Spinal cord (tissue), 10 donors: ENCODE measurements around the gene MIEF1. TPM values are rescaled to one million over a fixed set of nuclear protein-coding genes. Genes with fewer than 3 reads are reported as not detected.

Source experiments
- DNase-seq, 6 donors: peaks; one replicate each; pipeline versions ENCODE4 v3.0.0 to v3.0.0-alpha.2; 2013 to 2015; ENCODE audit warnings: low spot score in 6 of 6, low read depth in 4 of 6
- H3K27ac ChIP-seq: one replicate; pipeline ENCODE4 v1.5.1; 2013; ENCODE audit warnings: low read depth, low read length, control low read depth
- H3K27me3 ChIP-seq: one replicate; pipeline ENCODE4 v1.6.1; 2013; ENCODE audit warnings: low read length; ENCODE audit not compliant: control insufficient read depth, insufficient read depth
- H3K36me3 ChIP-seq: one replicate; pipeline ENCODE4 v1.6.1; 2013; ENCODE audit warnings: low read length; ENCODE audit not compliant: control insufficient read depth, insufficient read depth
- H3K4me1 ChIP-seq: one replicate; pipeline ENCODE4 v1.6.1; 2013; ENCODE audit warnings: low read length; ENCODE audit not compliant: control insufficient read depth, insufficient read depth
- H3K4me3 ChIP-seq: one replicate; pipeline ENCODE4 v1.5.1; 2013; ENCODE audit warnings: low read depth, low read length, control low read depth
- H3K9me3 ChIP-seq: one replicate; pipeline ENCODE4 v1.6.1; 2013; ENCODE audit warnings: low read length; ENCODE audit not compliant: control insufficient read depth, insufficient read depth
- WGBS: methylation state at CpG from one replicate; pipeline ENCODE4 v1.1.5; 2013; ENCODE audit warnings: missing lambda C conversion rate; ENCODE audit not compliant: insufficient coverage; 5-methylcytosine and 5-hydroxymethylcytosine counted together
- polyA plus RNA-seq, 2 donors: library from polyadenylated mRNA; unstranded; fragments of 120-200 nt; gene quantifications; one replicate each; pipeline ENCODE4 v1.2.1, GENCODE V29; 2013; ENCODE audit not compliant: insufficient read length in 2 of 2
- total RNA-seq, 2 donors: library from RNA; depleted of rRNA in 1 of 2; stranded (reverse); fragments of 120-200 nt in 1 of 2; fragments of >200 nt in 1 of 2; gene quantifications; one replicate each; pipeline versions ENCODE4 v1.2.3 to v1.2.4, GENCODE V29; 2013 to 2014
- donor health status: healthy.

Gene MIEF1
- total and polyA plus RNA-seq, 4 donors: 18.1 to 35.3 (median 28.0) TPM

- H3K27ac ChIP-seq: no peak overlapping the region
- 72% methylated on average over 4 of the region's 6 CpGs for WGBS
- H3K4me3 ChIP-seq: no peak overlapping the region
- H3K36me3 ChIP-seq: no peaks in the 10 kb centered on the region
- H3K9me3 ChIP-seq: no peaks in the 10 kb centered on the region
- H3K4me1 ChIP-seq: peaks cover 33% of the 10 kb centered on the region
- H3K27me3 ChIP-seq: peaks cover 24% of the 10 kb centered on the region
- DNase-seq: no peak
These were observed 58.0 kb downstream of the MIEF1 start for GRCh38 chr22:39560127-39560526.

DNA sequence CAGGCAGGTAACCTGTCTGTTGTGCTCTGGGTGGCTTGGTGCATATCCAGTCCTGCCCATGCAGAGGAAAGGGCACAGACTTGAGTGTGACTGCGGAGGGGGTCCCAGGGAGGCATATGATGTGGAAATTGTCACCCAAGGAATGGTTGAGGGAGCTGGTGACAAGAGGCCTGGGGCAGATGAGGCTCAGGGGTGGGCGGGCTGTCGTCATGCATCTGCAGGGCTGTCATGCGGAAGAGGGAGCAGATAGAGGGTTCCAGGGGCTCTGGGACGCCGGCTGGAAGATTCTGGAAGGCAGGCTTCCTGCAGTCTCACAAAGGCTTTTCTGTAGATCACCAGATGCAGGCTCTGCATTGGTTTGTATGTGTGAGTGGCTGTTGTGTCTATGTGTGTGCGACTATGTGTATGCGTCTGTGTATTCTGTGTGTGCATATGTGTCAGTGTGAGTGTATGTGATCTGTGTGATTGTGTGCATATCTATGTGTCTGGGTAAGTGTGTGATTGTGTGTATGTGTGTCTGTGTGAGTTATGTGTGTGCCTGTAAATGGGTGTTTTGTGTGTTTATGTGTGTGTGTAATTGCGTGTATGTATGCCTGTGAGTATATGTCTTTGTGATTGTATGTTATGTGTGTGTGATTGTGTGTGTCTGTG is 60.9 kb downstream of the MIEF1 start:
- Histone ChIP-seq H3K9me3 (no peaks in the 10 kb centered on the region), H3K27me3 (peaks cover 7% of the 10 kb centered on the region), H3K27ac (no peak overlapping the region), H3K4me3 (no peak overlapping the region), H3K36me3 (no peaks in the 10 kb centered on the region), H3K4me1 (peaks cover 25% of the 10 kb centered on the region)
- DNase-seq: no peak
- 69% methylated on average over 9 of the region's 9 CpGs for WGBS

DNA sequence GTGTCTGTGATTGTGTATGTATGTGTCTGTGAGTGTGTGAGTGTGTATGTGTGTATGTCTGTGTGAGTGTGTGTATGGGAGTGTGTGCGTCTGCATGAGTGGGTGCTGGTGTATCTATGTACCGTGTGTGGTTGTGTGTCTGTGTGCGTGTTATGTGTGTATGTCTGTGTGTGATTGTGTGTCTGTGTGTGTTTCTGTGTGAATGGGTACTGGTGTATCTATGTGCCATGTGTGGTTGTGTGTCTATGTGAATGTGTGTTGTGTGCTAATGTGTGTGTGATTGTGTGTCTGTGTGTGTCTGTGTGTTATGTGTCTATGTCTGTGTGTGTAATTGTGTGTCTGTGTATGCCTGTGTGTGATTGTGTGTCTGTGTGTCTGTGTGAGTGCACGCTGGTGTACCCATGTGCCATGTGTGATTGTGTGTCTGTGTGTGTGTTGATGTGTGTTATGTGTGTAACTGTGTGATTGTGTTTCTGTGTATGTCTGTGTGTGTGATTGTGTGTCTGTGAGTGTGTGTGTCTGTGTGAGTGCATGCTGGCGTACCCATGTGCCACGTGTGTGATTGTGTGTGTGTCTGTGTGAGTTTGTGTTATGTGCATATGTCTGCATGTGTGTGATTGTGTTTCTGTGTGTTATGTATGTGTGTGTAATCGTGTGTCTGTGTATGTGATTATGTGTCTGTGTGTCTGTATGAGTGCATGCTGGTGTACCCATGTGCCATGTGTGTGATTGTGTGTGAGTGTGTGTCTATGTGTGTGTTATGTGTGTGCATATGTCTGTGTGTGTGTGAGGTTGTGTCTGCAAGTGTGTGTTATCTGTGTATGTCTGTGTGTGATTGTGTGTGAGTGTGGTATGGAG is 61.7 kb downstream of the MIEF1 start:
- DNase-seq: no peak
- H3K4me3 ChIP-seq: no peak overlapping the region
- no peaks in the 10 kb centered on the region for H3K36me3 ChIP-seq
- no peak overlapping the region for H3K27ac ChIP-seq
- H3K27me3 ChIP-seq: no peaks in the 10 kb centered on the region
- 85% methylated on average over 7 of the region's 7 CpGs for whole genome bisulfite sequencing
- H3K9me3 ChIP-seq: no peaks in the 10 kb centered on the region
- peaks cover 17% of the 10 kb centered on the region for H3K4me1 ChIP-seq

DNA sequence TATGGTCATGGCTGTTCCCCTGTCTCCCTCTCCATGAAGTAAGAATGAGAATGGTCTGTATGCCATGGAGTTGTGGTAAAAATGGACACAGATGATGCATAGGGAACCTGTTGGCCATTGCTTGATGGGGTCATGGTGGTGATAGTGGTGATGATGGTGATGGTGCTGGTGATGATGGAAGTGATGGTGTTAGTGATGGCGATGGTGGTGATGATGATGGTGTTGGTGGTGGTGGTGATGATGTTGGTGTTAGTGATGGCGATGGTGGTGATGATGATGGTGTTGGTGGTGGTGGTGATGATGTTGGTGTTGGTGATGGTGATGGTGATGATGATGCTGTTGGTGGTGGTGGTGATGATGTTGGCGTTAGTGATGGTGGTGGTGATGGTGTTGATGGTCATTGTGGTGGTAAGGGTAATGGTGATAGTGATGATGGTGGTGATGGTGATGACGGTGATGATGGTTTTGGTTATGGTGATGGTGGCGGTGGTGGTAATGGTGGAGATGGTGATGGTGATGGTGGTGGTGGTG is 63.4 kb downstream of the MIEF1 start:
- WGBS: 95% methylated on average over 5 of the region's 5 CpGs

DNA sequence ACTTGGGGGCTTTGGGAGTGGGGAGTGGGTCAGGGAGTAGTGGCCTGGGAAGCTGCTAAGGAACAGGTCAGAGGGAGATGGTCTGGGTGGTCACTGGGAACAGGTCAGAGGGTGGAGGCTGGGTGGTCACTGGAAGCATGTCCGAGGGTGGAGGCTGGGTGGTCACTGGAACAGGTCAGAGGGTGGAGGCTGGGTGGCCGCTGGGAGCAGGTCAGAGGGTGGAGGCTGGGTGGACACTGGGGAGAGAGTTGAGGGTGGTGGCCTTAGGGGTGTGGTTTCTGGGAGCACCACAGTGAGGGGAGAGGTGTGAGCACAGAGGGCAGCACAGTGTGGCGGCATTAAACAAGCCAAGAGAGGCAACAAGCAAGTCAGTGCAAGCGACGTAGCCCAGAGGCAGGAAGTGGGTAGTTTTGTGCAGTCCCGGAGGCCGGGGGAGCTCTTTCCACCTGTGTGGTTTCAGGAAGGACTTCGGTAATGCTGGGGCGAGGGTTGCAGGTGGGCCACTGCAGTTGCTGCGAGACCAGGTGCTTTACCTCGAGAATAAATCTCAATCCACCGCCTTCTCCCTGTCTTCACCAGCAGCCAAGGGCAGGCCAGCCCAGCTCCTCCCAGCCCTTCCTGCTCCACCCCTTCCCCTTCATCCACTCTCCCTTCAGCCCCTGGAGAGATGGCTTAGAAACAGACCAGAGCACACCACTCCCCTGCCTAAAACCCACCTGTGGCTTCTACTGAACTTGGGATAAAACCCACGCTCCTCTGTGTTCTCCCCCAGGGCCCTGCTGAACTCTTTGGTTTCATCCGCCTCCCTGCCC is 65.3 kb downstream of the MIEF1 start:
- Histone ChIP-seq H3K27ac (no peak overlapping the region), H3K9me3 (no peaks in the 10 kb centered on the region), H3K4me1 (peaks cover 4% of the 10 kb centered on the region), H3K27me3 (no peaks in the 10 kb centered on the region), H3K36me3 (peaks cover 7% of the 10 kb centered on the region), H3K4me3 (no peak overlapping the region)
- 78% methylated on average over 13 of the region's 14 CpGs for WGBS
- DNase-seq: no peak

More for the DNA sequence above, 63.4 kb downstream of the MIEF1 start:
- no peaks in the 10 kb centered on the region for H3K9me3 ChIP-seq
- no peak overlapping the region for H3K27ac ChIP-seq
- no peak overlapping the region for H3K4me3 ChIP-seq
- H3K36me3 ChIP-seq: no peaks in the 10 kb centered on the region
- no peaks in the 10 kb centered on the region for H3K27me3 ChIP-seq
- no peak for DNase-seq
- H3K4me1 ChIP-seq: peaks cover 7% of the 10 kb centered on the region

Other genes with a start within 250 kb of the MIEF1 start
- gene RPL3, start 182.7 kb upstream of the MIEF1 start, total RNA-seq: 1,000 to 10,000 TPM; 1,197 to 1,581 TPM
- 1,000 to 10,000 TPM; 1,671 to 1,853 TPM for gene RPL3, start 182.7 kb upstream of the MIEF1 start, polyA plus RNA-seq
- 10 to 100 TPM; 43.8 to 63.8 TPM for gene SYNGR1, start 152.3 kb upstream of the MIEF1 start, total RNA-seq
- 10 to 100 TPM; 78.1 to 99.1 TPM for gene SYNGR1, start 152.3 kb upstream of the MIEF1 start, polyA plus RNA-seq
- 10 to 100 TPM; 14.6 to 21.4 TPM for gene TAB1, start 102.5 kb upstream of the MIEF1 start, total RNA-seq
- gene TAB1, start 102.5 kb upstream of the MIEF1 start, polyA plus RNA-seq: 10 to 100 TPM; 35.7 to 44.1 TPM
- 10 to 100 TPM; 19.9 to 30.0 TPM for gene MGAT3, start 45.3 kb upstream of the MIEF1 start, total RNA-seq
- 10 to 100 TPM; 71.7 to 79.7 TPM for gene MGAT3, start 45.3 kb upstream of the MIEF1 start, polyA plus RNA-seq
- 100 to 1,000 TPM in 1 of 2 donors, 10 to 100 TPM in 1; 72.8 to 250 TPM for gene ATF4, start 18.3 kb downstream of the MIEF1 start, total RNA-seq
- gene ATF4, start 18.3 kb downstream of the MIEF1 start, polyA plus RNA-seq: 100 to 1,000 TPM; 256 to 268 TPM
- gene RPS19BP1, start 30.5 kb downstream of the MIEF1 start, total RNA-seq: 10 to 100 TPM; 30.5 to 96.6 TPM
- gene RPS19BP1, start 30.5 kb downstream of the MIEF1 start, polyA plus RNA-seq: 10 to 100 TPM; 87.8 to 88.9 TPM
- 1 to 10 TPM; 1.2 to 4.5 TPM for gene CACNA1I, start 68.5 kb downstream of the MIEF1 start, total RNA-seq
- gene CACNA1I, start 68.5 kb downstream of the MIEF1 start, polyA plus RNA-seq: 1 to 10 TPM; 6.8 to 8.5 TPM